K562 (cell line): ENCODE data around the gene MUSK. TPM values are rescaled to one million over a fixed set of nuclear protein-coding genes. Genes with fewer than 3 reads are reported as not detected.

ENCODE experiments used
- ATAC-seq: fragments of 200-7000 bp; cut with Tn5 transposase; 3 replicates; pipeline ENCODE4 v1.9.1; 2020; ENCODE audit warnings: moderate library complexity
- Bru-seq: library from RNA; stranded (reverse); fragments of 400-500 nt; gene quantifications from one replicate; lab custom pipeline; 2021; lab: Mats Ljungman, UMichigan
- BruChase-seq, 2 experiments: library from RNA; stranded (reverse); fragments of 400-500 nt; gene quantifications; one replicate each; lab custom pipeline; 2021; lab: Mats Ljungman, UMichigan
- BruUV-seq: library from RNA; stranded (reverse); fragments of 400-500 nt; replicated peaks from 2 replicates; lab custom pipeline; 2021; lab: Mats Ljungman, UMichigan
- CTCF ChIA-PET: fragments of 300-600 bp; formaldehyde crosslinking; extraction: SDS; loops from one replicate; lab custom pipeline; 2021; ENCODE audit warnings: low intra/inter-chr PET ratio; lab: Yijun Ruan, JAX
- POLR2A ChIA-PET: fragments of 300-600, 350-650 bp; sonication (Branson Sonifier 250); formaldehyde crosslinking; extraction: SDS; loops from one replicate; lab custom pipeline; 2021; ENCODE audit warnings: antibody characterized with exemption, inconsistent platforms; lab: Yijun Ruan, JAX
- DNase-seq, 4 experiments: peaks; one replicate each; pipeline versions ENCODE4 v3.0.0 to v3.0.0-alpha.2; 2011 to 2018; ENCODE audit warnings: low spot score in 3 of 4, mixed read lengths in 3 of 4; ENCODE audit errors: extremely low read depth in 1 of 4
- FAIRE-seq: peaks from 2 replicates; lab custom pipeline; 2011; peaks lifted over from hg19 to GRCh38; lab: Jason Lieb, UNC
- H2AFZ ChIP-seq: 2 replicates; pipeline ENCODE4 v1.6.0; 2011; ENCODE audit warnings: low read depth, low read length, control low read depth, inconsistent platforms
- H3K27ac ChIP-seq: fragments of 200-600 bp; 3 replicates; pipeline ENCODE4 v1.8.0; 2011; ENCODE audit warnings: low read depth, mild to moderate bottlenecking, control low read depth, inconsistent platforms, low read length, moderate library complexity, mixed read lengths; ENCODE audit errors: extremely low read depth
- H3K27me3 ChIP-seq, 2 experiments: fragments of 300-600 bp in 1 of 2; 2 replicates in 1 of 2; 3 replicates in 1 of 2; pipeline versions ENCODE4 v1.6.0 to v1.8.0; 2011; ENCODE audit warnings: inconsistent platforms in 2 of 2, low read length in 2 of 2, mild to moderate bottlenecking in 1 of 2, mixed read lengths in 1 of 2, moderate library complexity in 1 of 2; ENCODE audit not compliant: control insufficient read depth in 2 of 2, insufficient read depth in 2 of 2
- H3K36me3 ChIP-seq: fragments of 300-600 bp; 3 replicates; pipeline ENCODE4 v1.8.0; 2011; ENCODE audit warnings: mild to moderate bottlenecking, low read length, inconsistent platforms; ENCODE audit not compliant: control insufficient read depth, insufficient read depth
- H3K4me1 ChIP-seq, 2 experiments: fragments of 200-600 bp in 1 of 2; replicated peaks in 1 of 2; 2 replicates in 1 of 2; 3 replicates in 1 of 2; pipeline versions ENCODE4 v1.5.1 to v1.8.0; 2011; ENCODE audit warnings: inconsistent platforms in 2 of 2, low read length in 2 of 2, mild to moderate bottlenecking in 1 of 2, mixed read lengths in 1 of 2, moderate library complexity in 1 of 2; ENCODE audit not compliant: control insufficient read depth in 2 of 2, insufficient read depth in 2 of 2
- H3K4me2 ChIP-seq: 2 replicates; pipeline ENCODE4 v1.6.1; 2011; ENCODE audit warnings: low read length, control low read depth, inconsistent platforms, mixed read lengths; ENCODE audit not compliant: insufficient read depth
- H3K4me3 ChIP-seq: fragments of 200-600 bp; sonication (generic), shearing (Covaris generic); 2 replicates; pipeline ENCODE4 v1.5.1; 2016; ENCODE audit warnings: control low read depth, inconsistent platforms
- H3K79me2 ChIP-seq: fragments of 200-600 bp; 3 replicates; pipeline ENCODE4 v1.8.0; 2011; ENCODE audit warnings: low read length, inconsistent platforms; ENCODE audit not compliant: control insufficient read depth, insufficient read depth
- H3K9ac ChIP-seq, 2 experiments: 2 replicates each; pipeline versions ENCODE4 v1.6.0 to v1.6.1; 2011; ENCODE audit warnings: low read depth in 2 of 2, low read length in 2 of 2, control low read depth in 1 of 2, inconsistent platforms in 1 of 2, mild to moderate bottlenecking in 1 of 2, mixed read lengths in 1 of 2; ENCODE audit not compliant: insufficient read depth in 1 of 2
- H3K9me1 ChIP-seq: one replicate; pipeline ENCODE4 v1.6.0; 2011; ENCODE audit warnings: inconsistent platforms, mild to moderate bottlenecking, low read length, moderate library complexity; ENCODE audit not compliant: control insufficient read depth, insufficient read depth
- H3K9me3 ChIP-seq: replicated peaks from 2 replicates; pipeline ENCODE4 v1.5.1; 2011; ENCODE audit warnings: low read depth, low read length, inconsistent platforms; ENCODE audit not compliant: control insufficient read depth, insufficient read depth
- H4K20me1 ChIP-seq: replicated peaks from 2 replicates; pipeline ENCODE4 v1.6.1; 2011; ENCODE audit warnings: low read length, inconsistent platforms, mixed read lengths; ENCODE audit not compliant: control insufficient read depth, insufficient read depth
- CC2D1A ChIP-seq: fragments of 450-650 bp; IDR thresholded peaks from 2 replicates; pipeline ENCODE4 v1.6.1; 2017; ENCODE audit warnings: mild to moderate bottlenecking
- HNRNPK ChIP-seq: fragments of 200-400 bp; formaldehyde crosslinking; IDR thresholded peaks from one replicate; pipeline ENCODE4 v1.6.1; 2018; ENCODE audit warnings: mild to moderate bottlenecking, low read depth, low read length; ENCODE audit not compliant: poor library complexity, severe bottlenecking
- IRF2 ChIP-seq: sonication (generic); formaldehyde crosslinking; IDR thresholded peaks from 2 replicates; pipeline ENCODE4 v1.8.1; 2022; ENCODE audit warnings: mild to moderate bottlenecking, missing genetic modification reagents
- NELFE ChIP-seq: IDR thresholded peaks from 2 replicates; pipeline ENCODE4 v1.6.1; 2011; ENCODE audit warnings: mild to moderate bottlenecking; ENCODE audit not compliant: insufficient read depth, insufficient read length
- RFX7 ChIP-seq: fragments of 250-450 bp; sonication (Bioruptor Pico); IDR thresholded peaks from 2 replicates; pipeline ENCODE4 v1.5.1; 2021; ENCODE audit warnings: mild to moderate bottlenecking
- WGBS: fragments of 100-300 bp; shearing (Covaris generic); methylation state at CpG from one replicate; pipeline ENCODE4 v1.1.6; 2016; ENCODE audit warnings: low coverage, mixed read lengths; ENCODE audit not compliant: insufficient coverage; ENCODE audit errors: missing lambda C conversion rate; 5-methylcytosine and 5-hydroxymethylcytosine counted together
- in situ Hi-C: fragments of 300-500 bp; cut with MboI; formaldehyde crosslinking; loops from 4 replicates; pipeline ENCODE4 v1.15.0; 2018; ENCODE audit warnings: inconsistent platforms, mixed read lengths
- intact Hi-C: fragments of 100-400 bp; cut with micrococcal nuclease; formaldehyde crosslinking; loops from 2 replicates; pipeline ENCODE4 v1.14.2; 2022
- long read RNA-seq, 3 experiments: library from polyadenylated mRNA in 2 of 3; library from RNA in 1 of 3; unstranded in 2 of 3; stranded (forward) in 1 of 3; transcript quantifications; one replicate each; pipeline ENCODE4 v2.0.0, GENCODE V29; 2019 to 2022
- polyA minus RNA-seq, 3 experiments: library from RNA; depleted of rRNA, polyadenylated mRNA; stranded (reverse); fragments of >200 nt; gene quantifications; 2 replicates each; pipeline ENCODE4 v1.2.3, GENCODE V29; 2011
- polyA plus RNA-seq, 8 experiments: library from polyadenylated mRNA; depleted of rRNA in 4 of 8; stranded (reverse) in 5 of 8; unstranded in 3 of 8; fragments of >200 nt; fragmentation: Nextera tagmentation in 2 of 8; fragmentation: Illumina TruSeq in 1 of 8; extraction: Ambion mirVana in 2 of 8; extraction: Trizol in 1 of 8; gene quantifications; 2 replicates each; pipeline versions ENCODE4 v1.2.1 to v1.2.3, GENCODE V29; 2011 to 2014; ENCODE audit warnings: inconsistent platforms in 1 of 8, missing spikeins in 1 of 8
- total RNA-seq, 7 experiments: library from RNA; depleted of rRNA in 6 of 7; stranded (reverse); fragments of >200 nt in 6 of 7; fragmentation: Illumina TruSeq in 2 of 7; extraction: Trizol in 2 of 7; gene quantifications; 2 replicates each; pipeline versions ENCODE4 v1.2.1 to v1.2.3, GENCODE V29; 2011 to 2021; ENCODE audit warnings: low replicate concordance in 1 of 7
- TF ChIP-seq, protein P1 (sequence below): fragments of 250-450 bp; sonication (Bioruptor Pico); IDR thresholded peaks from 2 replicates; pipeline ENCODE4 v1.4.0; 2020
- TF ChIP-seq, protein P2 (sequence below): fragments of 450-650 bp; IDR thresholded peaks from 2 replicates; pipeline ENCODE4 v1.6.1; 2016; ENCODE audit warnings: low read depth, mild to moderate bottlenecking, moderate library complexity
- TF ChIP-seq, protein P3 (sequence below): fragments of 250-450 bp; sonication (Bioruptor Pico); IDR thresholded peaks from 2 replicates; pipeline ENCODE4 v1.5.0; 2021; ENCODE audit warnings: mild to moderate bottlenecking, borderline replicate concordance
- TF ChIP-seq, protein P4 (sequence below): fragments of 250-450 bp; sonication (Bioruptor Pico); IDR thresholded peaks from 2 replicates; pipeline ENCODE4 v1.8.0; 2022; ENCODE audit warnings: inconsistent platforms, mild to moderate bottlenecking, moderate library complexity, borderline replicate concordance
- TF ChIP-seq, protein P5 (sequence below): fragments of 450-650 bp; IDR thresholded peaks from 2 replicates; pipeline ENCODE4 v1.7.0; 2016; ENCODE audit warnings: borderline replicate concordance

MUSK gene
- not detected in 2 replicates for total RNA-seq (2011; cell fraction: chromatin; rRNA removed; ENCODE audit: low replicate concordance)
- total RNA-seq (2011; cell fraction: nucleolus; rRNA removed) = not detected in 2 replicates
- total RNA-seq (2011; cell fraction: nucleoplasm; rRNA removed) = not detected in 2 replicates
- not detected in 2 replicates for total RNA-seq (2014; rRNA removed)
- not detected in 2 replicates for total RNA-seq (2014; rRNA removed; fragmentation: Illumina TruSeq; extraction: Trizol)
- total RNA-seq (2015; rRNA removed; fragmentation: Illumina TruSeq; extraction: Trizol) = not detected in 2 replicates
- not detected in 2 replicates for total RNA-seq (2021)
- polyA plus RNA-seq (2011; rRNA removed) = not detected in 2 replicates
- polyA plus RNA-seq (2011; cell fraction: cytosol; rRNA removed) = not detected in 2 replicates
- polyA plus RNA-seq (2011; cell fraction: nucleus; rRNA removed) = not detected in 2 replicates
- polyA plus RNA-seq (2012) = not detected in 2 replicates
- not detected in 2 replicates for polyA plus RNA-seq (2014; fragmentation: Illumina TruSeq; extraction: Trizol)
- not detected for polyA plus RNA-seq (2014; fragmentation: Nextera tagmentation; extraction: Ambion mirVana)
- not detected in 2 replicates for polyA plus RNA-seq (2014; rRNA removed)
- polyA minus RNA-seq (2011; rRNA and poly(A)+ RNA removed) = not detected in 2 replicates
- not detected in 2 replicates for polyA minus RNA-seq (2011; cell fraction: cytosol; rRNA and poly(A)+ RNA removed)
- not detected in 2 replicates for polyA minus RNA-seq (2011; cell fraction: nucleus; rRNA and poly(A)+ RNA removed)
- Bru-seq, nascent RNA = percentile 1 among the genes with signal in this experiment
- BruChase-seq, experiment 1, labeled RNA remaining after a 2-hour chase = percentile 1 among the genes with signal in this experiment
- BruChase-seq, experiment 2, labeled RNA remaining after a 6-hour chase = not detected
- long read RNA-seq, experiment 1 = 0 reads
- long read RNA-seq, experiment 2 = 0 reads
- long read RNA-seq, experiment 3 = 0 reads

DNA sequence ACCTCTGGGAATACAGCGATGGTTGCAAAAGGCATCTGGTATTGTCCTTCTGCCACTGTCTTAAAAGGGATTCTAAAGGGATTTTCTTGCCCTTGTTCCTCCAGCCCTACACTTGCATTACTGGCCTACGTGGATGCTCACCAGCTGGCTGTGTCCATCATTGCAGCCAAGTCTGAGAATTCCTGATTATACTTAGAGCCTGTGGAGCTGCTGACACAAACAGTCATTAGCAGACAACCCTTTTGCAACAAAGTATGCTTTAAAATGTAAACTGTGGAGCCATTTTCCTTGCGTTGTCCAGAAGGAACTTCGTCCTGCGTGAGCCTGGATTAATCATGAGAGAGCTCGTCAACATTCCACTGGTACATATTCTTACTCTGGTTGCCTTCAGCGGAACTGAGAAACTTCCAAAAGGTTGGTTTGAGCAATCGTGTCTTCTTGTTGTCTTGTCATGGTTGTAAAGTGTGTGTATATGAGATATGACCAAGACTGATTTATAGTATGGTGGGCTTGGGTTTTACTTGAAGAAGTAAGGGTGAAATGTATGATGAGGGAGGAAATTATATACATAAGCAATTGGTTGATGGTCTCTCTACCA lies at the start of gene MUSK:
MUSK (plus strand) TSS at position 222 of the 598 bp plus-strand sequence; CDS start at position 336, 114 bp downstream.
- Histone ChIP-seq H3K27ac (no peak within 1 kb of the TSS), H2AFZ (no peak within 1 kb of the TSS), H3K4me2 (no peak within 1 kb of the TSS), H3K4me3 (no peak within 1 kb of the TSS), H3K27me3 (no peaks in the 10 kb centered on the region), H3K9me3 (no peaks in the 10 kb centered on the region), H3K9ac (no peak within 1 kb of the TSS), H3K36me3 (no peaks in the 10 kb centered on the region), H3K9me1 (no peaks in the 10 kb centered on the region), H3K79me2 (no peaks in the 10 kb centered on the region), H3K4me1 (no peaks in the 10 kb centered on the region), H4K20me1 (no peaks in the 10 kb centered on the region)
- under 1% methylated on average over 8 of the region's 8 CpGs for WGBS
- ChIA-PET POLR2A (no interaction called here), CTCF (no interaction called here)
- no peak for ATAC-seq
- FAIRE-seq = no peak
- BruUV-seq = no TSS peak
- DNase-seq = no peak
- intact Hi-C loops (no loop called here), in situ Hi-C loops (no loop called here)
- no peak for TF ChIP-seq CC2D1A
- no peak for TF ChIP-seq RFX7 (CRISPR knock-in tag)
- TF ChIP-seq, protein P1, sequence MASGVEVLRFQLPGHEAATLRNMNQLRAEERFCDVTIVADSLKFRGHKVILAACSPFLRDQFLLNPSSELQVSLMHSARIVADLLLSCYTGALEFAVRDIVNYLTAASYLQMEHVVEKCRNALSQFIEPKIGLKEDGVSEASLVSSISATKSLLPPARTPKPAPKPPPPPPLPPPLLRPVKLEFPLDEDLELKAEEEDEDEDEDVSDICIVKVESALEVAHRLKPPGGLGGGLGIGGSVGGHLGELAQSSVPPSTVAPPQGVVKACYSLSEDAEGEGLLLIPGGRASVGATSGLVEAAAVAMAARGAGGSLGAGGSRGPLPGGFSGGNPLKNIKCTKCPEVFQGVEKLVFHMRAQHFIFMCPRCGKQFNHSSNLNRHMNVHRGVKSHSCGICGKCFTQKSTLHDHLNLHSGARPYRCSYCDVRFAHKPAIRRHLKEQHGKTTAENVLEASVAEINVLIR (CRISPR knock-in tag) = no peak
- TF ChIP-seq, protein P2, sequence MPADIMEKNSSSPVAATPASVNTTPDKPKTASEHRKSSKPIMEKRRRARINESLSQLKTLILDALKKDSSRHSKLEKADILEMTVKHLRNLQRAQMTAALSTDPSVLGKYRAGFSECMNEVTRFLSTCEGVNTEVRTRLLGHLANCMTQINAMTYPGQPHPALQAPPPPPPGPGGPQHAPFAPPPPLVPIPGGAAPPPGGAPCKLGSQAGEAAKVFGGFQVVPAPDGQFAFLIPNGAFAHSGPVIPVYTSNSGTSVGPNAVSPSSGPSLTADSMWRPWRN = no peak
- TF ChIP-seq, protein P3, sequence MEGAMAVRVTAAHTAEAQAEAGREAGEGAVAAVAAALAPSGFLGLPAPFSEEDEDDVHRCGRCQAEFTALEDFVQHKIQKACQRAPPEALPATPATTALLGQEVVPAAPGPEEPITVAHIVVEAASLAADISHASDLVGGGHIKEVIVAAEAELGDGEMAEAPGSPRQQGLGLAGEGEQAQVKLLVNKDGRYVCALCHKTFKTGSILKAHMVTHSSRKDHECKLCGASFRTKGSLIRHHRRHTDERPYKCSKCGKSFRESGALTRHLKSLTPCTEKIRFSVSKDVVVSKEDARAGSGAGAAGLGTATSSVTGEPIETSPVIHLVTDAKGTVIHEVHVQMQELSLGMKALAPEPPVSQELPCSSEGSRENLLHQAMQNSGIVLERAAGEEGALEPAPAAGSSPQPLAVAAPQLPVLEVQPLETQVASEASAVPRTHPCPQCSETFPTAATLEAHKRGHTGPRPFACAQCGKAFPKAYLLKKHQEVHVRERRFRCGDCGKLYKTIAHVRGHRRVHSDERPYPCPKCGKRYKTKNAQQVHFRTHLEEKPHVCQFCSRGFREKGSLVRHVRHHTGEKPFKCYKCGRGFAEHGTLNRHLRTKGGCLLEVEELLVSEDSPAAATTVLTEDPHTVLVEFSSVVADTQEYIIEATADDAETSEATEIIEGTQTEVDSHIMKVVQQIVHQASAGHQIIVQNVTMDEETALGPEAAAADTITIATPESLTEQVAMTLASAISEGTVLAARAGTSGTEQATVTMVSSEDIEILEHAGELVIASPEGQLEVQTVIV = no peak
- no peak for TF ChIP-seq NELFE
- no peak for TF ChIP-seq IRF2 (CRISPR knock-in tag)
- TF ChIP-seq HNRNPK = no peak
- TF ChIP-seq, protein P4, sequence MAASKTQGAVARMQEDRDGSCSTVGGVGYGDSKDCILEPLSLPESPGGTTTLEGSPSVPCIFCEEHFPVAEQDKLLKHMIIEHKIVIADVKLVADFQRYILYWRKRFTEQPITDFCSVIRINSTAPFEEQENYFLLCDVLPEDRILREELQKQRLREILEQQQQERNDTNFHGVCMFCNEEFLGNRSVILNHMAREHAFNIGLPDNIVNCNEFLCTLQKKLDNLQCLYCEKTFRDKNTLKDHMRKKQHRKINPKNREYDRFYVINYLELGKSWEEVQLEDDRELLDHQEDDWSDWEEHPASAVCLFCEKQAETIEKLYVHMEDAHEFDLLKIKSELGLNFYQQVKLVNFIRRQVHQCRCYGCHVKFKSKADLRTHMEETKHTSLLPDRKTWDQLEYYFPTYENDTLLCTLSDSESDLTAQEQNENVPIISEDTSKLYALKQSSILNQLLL (CRISPR knock-in tag) = no peak
- TF ChIP-seq, protein P5, sequence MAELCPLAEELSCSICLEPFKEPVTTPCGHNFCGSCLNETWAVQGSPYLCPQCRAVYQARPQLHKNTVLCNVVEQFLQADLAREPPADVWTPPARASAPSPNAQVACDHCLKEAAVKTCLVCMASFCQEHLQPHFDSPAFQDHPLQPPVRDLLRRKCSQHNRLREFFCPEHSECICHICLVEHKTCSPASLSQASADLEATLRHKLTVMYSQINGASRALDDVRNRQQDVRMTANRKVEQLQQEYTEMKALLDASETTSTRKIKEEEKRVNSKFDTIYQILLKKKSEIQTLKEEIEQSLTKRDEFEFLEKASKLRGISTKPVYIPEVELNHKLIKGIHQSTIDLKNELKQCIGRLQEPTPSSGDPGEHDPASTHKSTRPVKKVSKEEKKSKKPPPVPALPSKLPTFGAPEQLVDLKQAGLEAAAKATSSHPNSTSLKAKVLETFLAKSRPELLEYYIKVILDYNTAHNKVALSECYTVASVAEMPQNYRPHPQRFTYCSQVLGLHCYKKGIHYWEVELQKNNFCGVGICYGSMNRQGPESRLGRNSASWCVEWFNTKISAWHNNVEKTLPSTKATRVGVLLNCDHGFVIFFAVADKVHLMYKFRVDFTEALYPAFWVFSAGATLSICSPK = no peak
